K562 (cell line): ENCODE data around the gene KLHL22. TPM values are rescaled to one million over a fixed set of nuclear protein-coding genes. Genes with fewer than 3 reads are reported as not detected.

Source experiments
- ATAC-seq: fragments of 200-7000 bp; cut with Tn5 transposase; 3 replicates; pipeline ENCODE4 v1.9.1; 2020; ENCODE audit warnings: moderate library complexity
- BruUV-seq: library from RNA; stranded (reverse); fragments of 400-500 nt; replicated peaks from 2 replicates; lab custom pipeline; 2021; lab: Mats Ljungman, UMichigan
- CTCF ChIA-PET: fragments of 300-600 bp; formaldehyde crosslinking; extraction: SDS; loops from one replicate; lab custom pipeline; 2021; ENCODE audit warnings: low intra/inter-chr PET ratio; lab: Yijun Ruan, JAX
- POLR2A ChIA-PET: fragments of 300-600, 350-650 bp; sonication (Branson Sonifier 250); formaldehyde crosslinking; extraction: SDS; loops from one replicate; lab custom pipeline; 2021; ENCODE audit warnings: antibody characterized with exemption, inconsistent platforms; lab: Yijun Ruan, JAX
- DNase-seq, 4 experiments: peaks; one replicate each; pipeline versions ENCODE4 v3.0.0 to v3.0.0-alpha.2; 2011 to 2018; ENCODE audit warnings: low spot score in 3 of 4, mixed read lengths in 3 of 4; ENCODE audit errors: extremely low read depth in 1 of 4
- FAIRE-seq: peaks from 2 replicates; lab custom pipeline; 2011; peaks lifted over from hg19 to GRCh38; lab: Jason Lieb, UNC
- H2AFZ ChIP-seq: 2 replicates; pipeline ENCODE4 v1.6.0; 2011; ENCODE audit warnings: low read depth, low read length, control low read depth, inconsistent platforms
- H3K27ac ChIP-seq: fragments of 200-600 bp; 3 replicates; pipeline ENCODE4 v1.8.0; 2011; ENCODE audit warnings: low read depth, mild to moderate bottlenecking, control low read depth, inconsistent platforms, low read length, moderate library complexity, mixed read lengths; ENCODE audit errors: extremely low read depth
- H3K27me3 ChIP-seq, 2 experiments: fragments of 300-600 bp in 1 of 2; 2 replicates in 1 of 2; 3 replicates in 1 of 2; pipeline versions ENCODE4 v1.6.0 to v1.8.0; 2011; ENCODE audit warnings: inconsistent platforms in 2 of 2, low read length in 2 of 2, mild to moderate bottlenecking in 1 of 2, mixed read lengths in 1 of 2, moderate library complexity in 1 of 2; ENCODE audit not compliant: control insufficient read depth in 2 of 2, insufficient read depth in 2 of 2
- H3K36me3 ChIP-seq: fragments of 300-600 bp; 3 replicates; pipeline ENCODE4 v1.8.0; 2011; ENCODE audit warnings: mild to moderate bottlenecking, low read length, inconsistent platforms; ENCODE audit not compliant: control insufficient read depth, insufficient read depth
- H3K4me1 ChIP-seq, 2 experiments: fragments of 200-600 bp in 1 of 2; replicated peaks in 1 of 2; 2 replicates in 1 of 2; 3 replicates in 1 of 2; pipeline versions ENCODE4 v1.5.1 to v1.8.0; 2011; ENCODE audit warnings: inconsistent platforms in 2 of 2, low read length in 2 of 2, mild to moderate bottlenecking in 1 of 2, mixed read lengths in 1 of 2, moderate library complexity in 1 of 2; ENCODE audit not compliant: control insufficient read depth in 2 of 2, insufficient read depth in 2 of 2
- H3K4me2 ChIP-seq: 2 replicates; pipeline ENCODE4 v1.6.1; 2011; ENCODE audit warnings: low read length, control low read depth, inconsistent platforms, mixed read lengths; ENCODE audit not compliant: insufficient read depth
- H3K4me3 ChIP-seq: fragments of 200-600 bp; sonication (generic), shearing (Covaris generic); 2 replicates; pipeline ENCODE4 v1.5.1; 2016; ENCODE audit warnings: control low read depth, inconsistent platforms
- H3K79me2 ChIP-seq: fragments of 200-600 bp; 3 replicates; pipeline ENCODE4 v1.8.0; 2011; ENCODE audit warnings: low read length, inconsistent platforms; ENCODE audit not compliant: control insufficient read depth, insufficient read depth
- H3K9ac ChIP-seq, 2 experiments: 2 replicates each; pipeline versions ENCODE4 v1.6.0 to v1.6.1; 2011; ENCODE audit warnings: low read depth in 2 of 2, low read length in 2 of 2, control low read depth in 1 of 2, inconsistent platforms in 1 of 2, mild to moderate bottlenecking in 1 of 2, mixed read lengths in 1 of 2; ENCODE audit not compliant: insufficient read depth in 1 of 2
- H3K9me1 ChIP-seq: one replicate; pipeline ENCODE4 v1.6.0; 2011; ENCODE audit warnings: inconsistent platforms, mild to moderate bottlenecking, low read length, moderate library complexity; ENCODE audit not compliant: control insufficient read depth, insufficient read depth
- H3K9me3 ChIP-seq: replicated peaks from 2 replicates; pipeline ENCODE4 v1.5.1; 2011; ENCODE audit warnings: low read depth, low read length, inconsistent platforms; ENCODE audit not compliant: control insufficient read depth, insufficient read depth
- H4K20me1 ChIP-seq: replicated peaks from 2 replicates; pipeline ENCODE4 v1.6.1; 2011; ENCODE audit warnings: low read length, inconsistent platforms, mixed read lengths; ENCODE audit not compliant: control insufficient read depth, insufficient read depth
- ATF4 ChIP-seq: fragments of 450-650 bp; formaldehyde crosslinking; IDR thresholded peaks from 2 replicates; pipeline ENCODE4 v1.4.0; 2022; ENCODE audit warnings: mild to moderate bottlenecking, moderate library complexity
- MLX ChIP-seq, 2 experiments: fragments of 450-650 bp in 1 of 2; sonication (generic) in 1 of 2; formaldehyde crosslinking; conservative IDR thresholded peaks; 2 replicates each; pipeline versions ENCODE4 v1.4.0 to v1.8.1; 2020 to 2022; ENCODE audit warnings: mild to moderate bottlenecking in 1 of 2, missing genetic modification reagents in 1 of 2
- RBBP5 ChIP-seq: fragments of 200-600 bp; sonication (generic); IDR thresholded peaks from 2 replicates; pipeline ENCODE4 v1.6.1; 2012; ENCODE audit warnings: borderline replicate concordance, mild to moderate bottlenecking, low read length, control low read depth, inconsistent platforms; ENCODE audit not compliant: insufficient read depth, poor library complexity, severe bottlenecking
- TOE1 ChIP-seq, 2 experiments: fragments of 450-650 bp in 1 of 2; sonication (generic) in 1 of 2; formaldehyde crosslinking in 1 of 2; IDR thresholded peaks; 2 replicates each; pipeline versions ENCODE4 v1.7.1 to v1.8.0; 2016 to 2022; ENCODE audit warnings: borderline replicate concordance in 2 of 2, mild to moderate bottlenecking in 2 of 2, antibody characterized with exemption in 1 of 2, inconsistent platforms in 1 of 2, low read depth in 1 of 2, missing genetic modification reagents in 1 of 2, moderate library complexity in 1 of 2
- ZBTB40 ChIP-seq, 2 experiments: fragments of 450-650 bp in 1 of 2; sonication (generic) in 1 of 2; formaldehyde crosslinking in 1 of 2; IDR thresholded peaks; 2 replicates each; pipeline versions ENCODE4 v1.7.1 to v1.9.0; 2016 to 2022; ENCODE audit warnings: inconsistent platforms in 1 of 2, mild to moderate bottlenecking in 1 of 2, missing genetic modification reagents in 1 of 2
- ZNF764 ChIP-seq: fragments of 250-450 bp; sonication (Bioruptor Pico); IDR thresholded peaks from 2 replicates; pipeline ENCODE4 v1.4.0; 2020; ENCODE audit warnings: low read depth, mild to moderate bottlenecking, moderate library complexity
- ZNF77 ChIP-seq: fragments of 250-450 bp; sonication (Bioruptor Pico); IDR thresholded peaks from 2 replicates; pipeline ENCODE4 v1.5.0; 2020
- whole genome bisulfite sequencing: fragments of 100-300 bp; shearing (Covaris generic); methylation state at CpG from one replicate; pipeline ENCODE4 v1.1.6; 2016; ENCODE audit warnings: low coverage, mixed read lengths; ENCODE audit not compliant: insufficient coverage; ENCODE audit errors: missing lambda C conversion rate; 5-methylcytosine and 5-hydroxymethylcytosine counted together
- in situ Hi-C: fragments of 300-500 bp; cut with MboI; formaldehyde crosslinking; loops from 4 replicates; pipeline ENCODE4 v1.15.0; 2018; ENCODE audit warnings: inconsistent platforms, mixed read lengths
- intact Hi-C: fragments of 100-400 bp; cut with micrococcal nuclease; formaldehyde crosslinking; loops from 2 replicates; pipeline ENCODE4 v1.14.2; 2022
- polyA plus RNA-seq, 8 experiments: library from polyadenylated mRNA; depleted of rRNA in 4 of 8; stranded (reverse) in 5 of 8; unstranded in 3 of 8; fragments of >200 nt; fragmentation: Nextera tagmentation in 2 of 8; fragmentation: Illumina TruSeq in 1 of 8; extraction: Ambion mirVana in 2 of 8; extraction: Trizol in 1 of 8; gene quantifications; 2 replicates each; pipeline versions ENCODE4 v1.2.1 to v1.2.3, GENCODE V29; 2011 to 2014; ENCODE audit warnings: inconsistent platforms in 1 of 8, missing spikeins in 1 of 8
- total RNA-seq, 7 experiments: library from RNA; depleted of rRNA in 6 of 7; stranded (reverse); fragments of >200 nt in 6 of 7; fragmentation: Illumina TruSeq in 2 of 7; extraction: Trizol in 2 of 7; gene quantifications; 2 replicates each; pipeline versions ENCODE4 v1.2.1 to v1.2.3, GENCODE V29; 2011 to 2021; ENCODE audit warnings: low replicate concordance in 1 of 7

The KLHL22 gene
- total and polyA plus RNA-seq, 9 of the 15 experiments (the other 6 are each of a cell fraction or from before 2014, with no cell fraction given): 1.3 to 25.6 (median 15.2) TPM

- intact Hi-C loops: no loop called here
- peaks cover 58% of the 10 kb centered on the region for H4K20me1 ChIP-seq
- ATAC-seq: no peak
- no peak overlapping the region for H3K27ac ChIP-seq
- TF ChIP-seq ZNF77: no peak
- peak; percentile 45 for TF ChIP-seq RBBP5
- 0 out of 4 replicates have a peak, but pooled peaks of 1 of the 2 experiments have one; percentile 13 for TF ChIP-seq MLX (CRISPR knock-in tag; conservative IDR thresholded peaks at IDR 0.05)
- TF ChIP-seq ATF4 (CRISPR knock-in tag): no peak
- TF ChIP-seq TOE1 (IDR thresholded peaks at IDR 0.05; ENCODE audit: borderline replicate concordance): no peak
- TF ChIP-seq TOE1 (CRISPR knock-in tag; IDR thresholded peaks at IDR 0.05; ENCODE audit: borderline replicate concordance, low read depth): no peak
- no peak for TF ChIP-seq ZBTB40 (IDR thresholded peaks at IDR 0.05)
- TF ChIP-seq ZBTB40 (CRISPR knock-in tag; IDR thresholded peaks at IDR 0.05): peak; percentile 45; the same call in 1 of the 2 replicates
- TF ChIP-seq ZNF764: peak; percentile 27; the same call in 1 of the 2 replicates
- H3K9me1 ChIP-seq: peaks cover 4% of the 10 kb centered on the region
- no peaks in the 10 kb centered on the region for H3K79me2 ChIP-seq
- no peaks in the 10 kb centered on the region for H3K9me3 ChIP-seq
- H3K4me3 ChIP-seq: no peak overlapping the region
- peak; percentile 15 for FAIRE-seq
- no TSS peak for BruUV-seq
- no peak overlapping the region for H3K4me2 ChIP-seq
- ChIA-PET CTCF (interaction anchor here (2.2 kb wide), 1 partner anchor 17 kb away, joined by 7 read pairs; no protein-coding TSS in a partner anchor), POLR2A (interaction anchor here (1.1 to 4.8 kb wide), 4 partner anchors 11 to 115 kb away, joined by 3 to 35 read pairs (median 18); no protein-coding TSS in a partner anchor)
- in situ Hi-C loops: no loop called here
- no peak overlapping the region for H3K9ac ChIP-seq
- no peaks in the 10 kb centered on the region for H3K36me3 ChIP-seq
- peaks cover 0 to 38% of the 10 kb centered on the region in 2 experiments; a peak in 2 of 5 replicates for H3K4me1 ChIP-seq
- peaks cover 54 to 79% of the 10 kb centered on the region in 2 experiments for H3K27me3 ChIP-seq
- no peak overlapping the region for H2AFZ ChIP-seq
- no peak for DNase-seq
- WGBS: 10% methylated on average over 4 of the region's 4 CpGs
Observed at GRCh38 chr22:20439556-20439927, 56.1 kb downstream of the KLHL22 start.
